ENCODE data around the gene JAG1. TPM values are rescaled to one million over a fixed set of nuclear protein-coding genes. Genes with fewer than 3 reads are reported as not detected.

The JAG1 gene
- total and polyA plus RNA-seq, 9 of the 15 experiments (the other 6 are each of a cell fraction or from before 2014, with no cell fraction given): 0.04 to 0.40 (median 0.07) TPM

DNA sequence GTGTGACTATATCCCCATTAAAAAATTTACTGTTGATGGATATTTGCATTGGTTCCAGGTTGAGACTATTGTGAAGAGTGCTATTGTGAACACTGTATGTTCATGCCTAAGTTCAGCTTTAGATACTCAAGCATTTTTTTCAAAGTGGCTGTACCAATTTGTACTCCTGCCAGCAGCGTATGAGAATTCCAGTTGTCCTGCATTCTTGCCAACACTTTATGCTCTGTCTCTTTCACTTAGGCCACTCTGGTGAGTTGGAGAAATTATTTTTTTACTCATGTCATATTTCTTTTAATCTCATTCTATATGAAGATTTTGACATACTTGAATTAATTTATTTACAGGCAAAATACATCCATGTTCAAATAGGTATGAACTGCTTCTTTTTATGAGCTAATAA, 76.2 kb downstream of the JAG1 start (continued):
- TF ChIP-seq, protein P1, sequence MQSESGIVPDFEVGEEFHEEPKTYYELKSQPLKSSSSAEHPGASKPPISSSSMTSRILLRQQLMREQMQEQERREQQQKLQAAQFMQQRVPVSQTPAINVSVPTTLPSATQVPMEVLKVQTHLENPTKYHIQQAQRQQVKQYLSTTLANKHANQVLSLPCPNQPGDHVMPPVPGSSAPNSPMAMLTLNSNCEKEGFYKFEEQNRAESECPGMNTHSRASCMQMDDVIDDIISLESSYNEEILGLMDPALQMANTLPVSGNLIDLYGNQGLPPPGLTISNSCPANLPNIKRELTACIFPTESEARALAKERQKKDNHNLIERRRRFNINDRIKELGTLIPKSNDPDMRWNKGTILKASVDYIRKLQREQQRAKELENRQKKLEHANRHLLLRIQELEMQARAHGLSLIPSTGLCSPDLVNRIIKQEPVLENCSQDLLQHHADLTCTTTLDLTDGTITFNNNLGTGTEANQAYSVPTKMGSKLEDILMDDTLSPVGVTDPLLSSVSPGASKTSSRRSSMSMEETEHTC (IDR thresholded peaks at IDR 0.05): no peak
- TF ChIP-seq HNRNPK (IDR thresholded peaks at IDR 0.05; ENCODE audit: low read depth, low read length, poor library complexity, severe bottlenecking) (no peak), FOXK2 (conservative IDR thresholded peaks at IDR 0.05 in 1 of 2, IDR thresholded peaks at IDR 0.05 in 1 of 2; ENCODE audit: low read depth in 2 of 2) (no peak), ADNP (tag; IDR thresholded peaks at IDR 0.05) (no peak), TSC22D4 (tag; IDR thresholded peaks at IDR 0.05) (no peak), CBX1 (IDR thresholded peaks at IDR 0.05; ENCODE audit: low read depth) (no peak), ZNF232 (CRISPR knock-in tag; IDR thresholded peaks at IDR 0.05) (no peak)
- TF ChIP-seq, protein P2, sequence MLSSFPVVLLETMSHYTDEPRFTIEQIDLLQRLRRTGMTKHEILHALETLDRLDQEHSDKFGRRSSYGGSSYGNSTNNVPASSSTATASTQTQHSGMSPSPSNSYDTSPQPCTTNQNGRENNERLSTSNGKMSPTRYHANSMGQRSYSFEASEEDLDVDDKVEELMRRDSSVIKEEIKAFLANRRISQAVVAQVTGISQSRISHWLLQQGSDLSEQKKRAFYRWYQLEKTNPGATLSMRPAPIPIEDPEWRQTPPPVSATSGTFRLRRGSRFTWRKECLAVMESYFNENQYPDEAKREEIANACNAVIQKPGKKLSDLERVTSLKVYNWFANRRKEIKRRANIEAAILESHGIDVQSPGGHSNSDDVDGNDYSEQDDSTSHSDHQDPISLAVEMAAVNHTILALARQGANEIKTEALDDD (IDR thresholded peaks at IDR 0.05): no peak

DNA sequence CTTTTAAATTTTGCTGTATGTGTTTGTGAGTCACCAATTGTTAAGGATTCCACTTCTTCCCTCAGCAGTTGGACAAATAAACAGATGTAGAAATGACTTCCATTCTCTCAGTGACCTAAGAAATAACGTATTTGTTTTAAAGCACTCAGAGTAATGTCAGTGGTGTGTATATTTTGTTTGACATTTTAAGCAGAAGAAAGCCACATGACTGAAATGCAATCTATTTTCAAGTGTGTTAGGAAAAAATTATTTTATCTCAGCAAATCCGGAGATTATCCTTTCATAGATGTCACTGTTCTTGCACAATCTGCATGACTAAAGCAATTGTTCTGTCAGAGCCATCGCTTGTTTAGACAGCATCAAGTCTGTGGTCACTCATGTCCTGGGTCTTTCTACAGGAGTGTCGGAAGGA, 77.1 kb downstream of the JAG1 start:
- ChIA-PET CTCF (ENCODE audit: low intra/inter-chr PET ratio) (no interaction called here), POLR2A (no interaction called here)
- Histone ChIP-seq H3K4me2 (ENCODE audit: insufficient read depth, low read length) (no peak overlapping the region), H4K20me1 (replicated peaks; ENCODE audit: control insufficient read depth, insufficient read depth, low read length) (no peaks in the 10 kb centered on the region), H2AFZ (ENCODE audit: low read depth, low read length) (no peak overlapping the region), H3K9ac (ENCODE audit: insufficient read depth in 1 of 2, low read depth in 2 of 2, low read length in 2 of 2) (no peak overlapping the region), H3K27ac (ENCODE audit: extremely low read depth, low read depth, low read length) (no peak overlapping the region), H3K27me3 (ENCODE audit: control insufficient read depth in 2 of 2, insufficient read depth in 2 of 2, low read length in 2 of 2) (no peaks in the 10 kb centered on the region), H3K9me1 (ENCODE audit: control insufficient read depth, insufficient read depth, low read length) (no peaks in the 10 kb centered on the region), H3K79me2 (ENCODE audit: control insufficient read depth, insufficient read depth, low read length) (no peaks in the 10 kb centered on the region), H3K4me1 (replicated peaks in 1 of 2; ENCODE audit: control insufficient read depth in 2 of 2, insufficient read depth in 2 of 2, low read length in 2 of 2) (no peaks in the 10 kb centered on the region; a peak in 1 of 5 replicates), H3K4me3 (no peak overlapping the region), H3K9me3 (replicated peaks; ENCODE audit: control insufficient read depth, insufficient read depth, low read depth, low read length) (no peaks in the 10 kb centered on the region), H3K36me3 (ENCODE audit: control insufficient read depth, insufficient read depth, low read length) (no peaks in the 10 kb centered on the region)
- FAIRE-seq: no peak
- WGBS (ENCODE audit: insufficient coverage, low coverage, missing lambda C conversion rate): 55% methylated on average over 3 of the region's 4 CpGs
- no TSS peak for BruUV-seq (replicated peaks)
- in situ Hi-C loops (cut with MboI) (no loop called here), intact Hi-C loops (cut with micrococcal nuclease) (no loop called here)
- DNase-seq (ENCODE audit: extremely low read depth in 1 of 4, low spot score in 3 of 4): no peak
- no peak for ATAC-seq
- TF ChIP-seq ZNF324 (CRISPR knock-in tag; IDR thresholded peaks at IDR 0.05) (no peak), PYGO2 (tag; IDR thresholded peaks at IDR 0.05) (no peak), CEBPB (tag; IDR thresholded peaks at IDR 0.05) (peak; percentile 49), MCM7 (IDR thresholded peaks at IDR 0.05) (no peak), CHCHD3 (CRISPR knock-in tag; IDR thresholded peaks at IDR 0.05) (no peak), MTA2 (IDR thresholded peaks at IDR 0.05; ENCODE audit: low read depth) (no peak), MBD2 (IDR thresholded peaks at IDR 0.05; ENCODE audit: borderline replicate concordance, low read depth) (no peak), CEBPG (CRISPR knock-in tag; IDR thresholded peaks at IDR 0.05) (no peak), CEBPG (tag; conservative IDR thresholded peaks at IDR 0.05 in 1 of 2, IDR thresholded peaks at IDR 0.05 in 1 of 2) (peak in 1 of 2 experiments; percentile 35; a peak in 1 of 4 replicates)
- TF ChIP-seq, protein P3, sequence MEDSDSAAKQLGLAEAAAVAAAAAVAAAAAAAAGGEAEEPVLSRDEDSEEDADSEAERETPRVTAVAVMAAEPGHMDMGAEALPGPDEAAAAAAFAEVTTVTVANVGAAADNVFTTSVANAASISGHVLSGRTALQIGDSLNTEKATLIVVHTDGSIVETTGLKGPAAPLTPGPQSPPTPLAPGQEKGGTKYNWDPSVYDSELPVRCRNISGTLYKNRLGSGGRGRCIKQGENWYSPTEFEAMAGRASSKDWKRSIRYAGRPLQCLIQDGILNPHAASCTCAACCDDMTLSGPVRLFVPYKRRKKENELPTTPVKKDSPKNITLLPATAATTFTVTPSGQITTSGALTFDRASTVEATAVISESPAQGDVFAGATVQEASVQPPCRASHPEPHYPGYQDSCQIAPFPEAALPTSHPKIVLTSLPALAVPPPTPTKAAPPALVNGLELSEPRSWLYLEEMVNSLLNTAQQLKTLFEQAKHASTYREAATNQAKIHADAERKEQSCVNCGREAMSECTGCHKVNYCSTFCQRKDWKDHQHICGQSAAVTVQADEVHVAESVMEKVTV (CRISPR knock-in tag; IDR thresholded peaks at IDR 0.05): no peak

All from K562 (cell line).